Naive thymus-derived CD4-positive, alpha-beta T cell (primary cell): ENCODE measurements around the gene EQTN. TPM values are rescaled to one million over a fixed set of nuclear protein-coding genes. Genes with fewer than 3 reads are reported as not detected.

ENCODE experiments used
- ATAC-seq: fragments of 150-1000 bp; cut with Tn5 transposase; 2 replicates; pipeline ENCODE4 v1.10.0; 2021; ENCODE audit warnings: mild to moderate bottlenecking, moderate library complexity
- CTCF ChIA-PET: fragments of 350-600 bp; sonication (Branson Sonifier 250); formaldehyde crosslinking; loops from one replicate; lab custom pipeline; 2021; ENCODE audit warnings: antibody characterized with exemption; lab: Charles Lee
- POLR2A ChIA-PET: fragments of 350-600 bp; sonication (Branson Sonifier 250); formaldehyde crosslinking; loops from one replicate; lab custom pipeline; 2021; ENCODE audit warnings: antibody characterized with exemption, inconsistent platforms; lab: Charles Lee
- DNase-seq, 9 donors: peaks; one replicate each; pipeline versions ENCODE4 v3.0.0 to v3.0.0-alpha.2; 2020 to 2022; ENCODE audit warnings: mixed read lengths in 1 of 9
- H3K27ac ChIP-seq: one replicate; pipeline ENCODE4 v1.7.0; 2013; ENCODE audit warnings: mild to moderate bottlenecking, low read depth, low read length, moderate library complexity
- H3K27me3 ChIP-seq, 2 donors: one replicate each; pipeline ENCODE4 v1.7.0; 2013; ENCODE audit warnings: low read length in 2 of 2, mild to moderate bottlenecking in 2 of 2, moderate library complexity in 2 of 2; ENCODE audit not compliant: control insufficient read depth in 2 of 2, insufficient read depth in 2 of 2
- H3K36me3 ChIP-seq, 3 experiments: 1 replicate in 2 of 3; 2 replicates in 1 of 3; pipeline ENCODE4 v1.7.0; 2013; ENCODE audit warnings: low read length in 3 of 3, mild to moderate bottlenecking in 3 of 3, moderate library complexity in 1 of 3; ENCODE audit not compliant: insufficient read depth in 3 of 3, control insufficient read depth in 2 of 3
- H3K4me1 ChIP-seq, 2 donors: one replicate each; pipeline ENCODE4 v1.7.0; 2013; ENCODE audit warnings: low read length in 2 of 2, mild to moderate bottlenecking in 2 of 2, moderate library complexity in 1 of 2; ENCODE audit not compliant: control insufficient read depth in 2 of 2, insufficient read depth in 2 of 2
- H3K4me3 ChIP-seq: 2 replicates; pipeline ENCODE4 v1.7.0; 2013; ENCODE audit warnings: mild to moderate bottlenecking, low read length
- H3K9me3 ChIP-seq, 3 experiments: 1 replicate in 2 of 3; 2 replicates in 1 of 3; pipeline ENCODE4 v1.7.0; 2013; ENCODE audit warnings: low read length in 3 of 3; ENCODE audit not compliant: control insufficient read depth in 2 of 3
- H3K27ac Mint-ChIP-seq, 9 donors: one replicate each; pipeline ENCODE4 v1.8.0; 2020 to 2022; ENCODE audit warnings: mixed read lengths in 9 of 9, mild to moderate bottlenecking in 8 of 9, moderate library complexity in 5 of 9, inconsistent platforms in 2 of 9
- H3K27me3 Mint-ChIP-seq, 5 donors: one replicate each; pipeline ENCODE4 v1.8.0; 2021 to 2022; ENCODE audit warnings: mixed read lengths in 5 of 5, mild to moderate bottlenecking in 1 of 5
- H3K36me3 Mint-ChIP-seq, 5 donors: one replicate each; pipeline ENCODE4 v1.8.0; 2020 to 2022; ENCODE audit warnings: mixed read lengths in 5 of 5, mild to moderate bottlenecking in 3 of 5, inconsistent platforms in 1 of 5
- H3K4me1 Mint-ChIP-seq, 7 donors: one replicate each; pipeline ENCODE4 v1.8.0; 2020 to 2022; ENCODE audit warnings: mixed read lengths in 7 of 7, mild to moderate bottlenecking in 3 of 7, inconsistent platforms in 1 of 7
- H3K4me3 Mint-ChIP-seq, 10 donors: one replicate each; pipeline ENCODE4 v1.8.0; 2020 to 2022; ENCODE audit warnings: mild to moderate bottlenecking in 10 of 10, mixed read lengths in 10 of 10, moderate library complexity in 6 of 10, inconsistent platforms in 2 of 10
- H3K9me3 Mint-ChIP-seq, 11 donors: one replicate each; pipeline ENCODE4 v1.8.0; 2020 to 2022; ENCODE audit warnings: mixed read lengths in 11 of 11, mild to moderate bottlenecking in 4 of 11, inconsistent platforms in 1 of 11, moderate library complexity in 1 of 11
- intact Hi-C, 2 donors: fragments of 100-400 bp; cut with micrococcal nuclease; formaldehyde crosslinking; loops; one replicate each; pipeline ENCODE4 v1.15.1; 2023
- polyA plus RNA-seq, 2 donors: library from polyadenylated mRNA; unstranded; fragments of 300-500 nt; fragmentation: Illumina TruSeq; gene quantifications; one replicate each; pipeline ENCODE4 v1.2.3, GENCODE V29; 2021
- total RNA-seq, 6 experiments: library from RNA in 5 of 6; stranded (reverse) in 5 of 6; gene quantifications; 1 replicate in 5 of 6; 2 replicates in 1 of 6; pipeline ENCODE4 v1.2.3 and lab custom pipeline; 2021 to 2026

The EQTN gene
- total and polyA plus RNA-seq, 7 experiments from 2014 or later, result not detected

- no peak for ATAC-seq
- Mint-ChIP-seq H3K9me3 (no peaks in the 10 kb centered on the region), H3K4me1 (peaks cover 0 to 4% (median 0%) of the 10 kb centered on the region in 7 donors), H3K27ac (no peak overlapping the region), H3K36me3 (no peaks in the 10 kb centered on the region), H3K4me3 (no peak overlapping the region), H3K27me3 (peaks cover 0 to 11% (median 0%) of the 10 kb centered on the region in 5 donors)
- no peaks in the 10 kb centered on the region for H3K36me3 ChIP-seq
- no peaks in the 10 kb centered on the region for H3K9me3 ChIP-seq
- POLR2A ChIA-PET, result no interaction called here
- intact Hi-C loops, result no loop called here
- no peak for DNase-seq
- no peak overlapping the region for H3K4me3 ChIP-seq
- CTCF ChIA-PET, result no interaction called here
- H3K27ac ChIP-seq, result no peak overlapping the region
- H3K4me1 ChIP-seq, result no peaks in the 10 kb centered on the region
- no peaks in the 10 kb centered on the region for H3K27me3 ChIP-seq
Observed at GRCh38 chr9:27273186-27273585, 23.8 kb downstream of the EQTN start.

- Histone ChIP-seq H3K9me3 (no peaks in the 10 kb centered on the region), H3K4me3 (no peak overlapping the region), H3K27me3 (no peaks in the 10 kb centered on the region), H3K36me3 (no peaks in the 10 kb centered on the region), H3K27ac (no peak overlapping the region), H3K4me1 (no peaks in the 10 kb centered on the region)
- DNase-seq, result no peak
- ChIA-PET CTCF (interaction anchor here (0.5 kb wide), 1 partner anchor 13 kb away, joined by 3 read pairs; no protein-coding TSS in a partner anchor), POLR2A (no interaction called here)
- intact Hi-C loops, result no loop called here
- no peaks in the 10 kb centered on the region for H3K36me3 Mint-ChIP-seq
- H3K4me3 Mint-ChIP-seq, result no peak overlapping the region
- ATAC-seq, result no peak
- peaks cover 0 to 4% (median 0%) of the 10 kb centered on the region in 7 donors for H3K4me1 Mint-ChIP-seq
- H3K9me3 Mint-ChIP-seq, result no peaks in the 10 kb centered on the region
- peaks cover 0 to 8% (median 4%) of the 10 kb centered on the region in 5 donors for H3K27me3 Mint-ChIP-seq
- no peak overlapping the region for H3K27ac Mint-ChIP-seq
Observed at GRCh38 chr9:27272103-27272502, 24.8 kb downstream of the EQTN start.

- Histone ChIP-seq H3K27ac (no peak overlapping the region), H3K9me3 (no peaks in the 10 kb centered on the region), H3K4me3 (no peak overlapping the region), H3K36me3 (no peaks in the 10 kb centered on the region), H3K27me3 (no peaks in the 10 kb centered on the region), H3K4me1 (no peaks in the 10 kb centered on the region)
- Mint-ChIP-seq H3K4me3 (no peak overlapping the region), H3K9me3 (peaks cover 0 to 1% (median 0%) of the 10 kb centered on the region in 11 donors), H3K36me3 (no peaks in the 10 kb centered on the region), H3K27ac (no peak overlapping the region), H3K4me1 (no peaks in the 10 kb centered on the region), H3K27me3 (peaks cover 0 to 3% (median 0%) of the 10 kb centered on the region in 5 donors)
- no peak for DNase-seq
- no peak for ATAC-seq
- intact Hi-C loops, result no loop called here
- CTCF ChIA-PET, result interaction anchor here (0.6 kb wide), 1 partner anchor 535 kb away, joined by 3 read pairs; no protein-coding TSS in a partner anchor
- POLR2A ChIA-PET, result no interaction called here
Observed at GRCh38 chr9:27261517-27262211, 35.3 kb downstream of the EQTN start.

- ATAC-seq (no peak), DNase-seq (no peak)
- Mint-ChIP-seq H3K4me3 (no peak overlapping the region), H3K9me3 (peaks cover 0 to 2% (median 0%) of the 10 kb centered on the region in 11 donors), H3K36me3 (no peaks in the 10 kb centered on the region), H3K27ac (no peak overlapping the region), H3K27me3 (peaks cover 0 to 3% (median 0%) of the 10 kb centered on the region in 5 donors), H3K4me1 (no peaks in the 10 kb centered on the region)
- no peaks in the 10 kb centered on the region for H3K36me3 ChIP-seq
- intact Hi-C loops, result no loop called here
- CTCF ChIA-PET, result interaction anchor here (0.6 to 0.7 kb wide), 2 partner anchors 386 to 534 kb away, joined by 3 read pairs; no protein-coding TSS in a partner anchor
- H3K4me1 ChIP-seq, result no peaks in the 10 kb centered on the region
- no peak overlapping the region for H3K4me3 ChIP-seq
- H3K27ac ChIP-seq, result no peak overlapping the region
- POLR2A ChIA-PET, result no interaction called here
- H3K9me3 ChIP-seq, result no peaks in the 10 kb centered on the region
- no peaks in the 10 kb centered on the region for H3K27me3 ChIP-seq
Observed at GRCh38 chr9:27260789-27261516, 36.0 kb downstream of the EQTN start.

- DNase-seq (no peak), ATAC-seq (no peak)
- Mint-ChIP-seq H3K27me3 (no peaks in the 10 kb centered on the region), H3K9me3 (peaks cover 0 to 5% (median 0%) of the 10 kb centered on the region in 11 donors), H3K27ac (no peak overlapping the region), H3K36me3 (no peaks in the 10 kb centered on the region), H3K4me1 (no peaks in the 10 kb centered on the region), H3K4me3 (no peak overlapping the region)
- Histone ChIP-seq H3K4me1 (no peaks in the 10 kb centered on the region), H3K27ac (no peak overlapping the region), H3K27me3 (no peaks in the 10 kb centered on the region), H3K4me3 (no peak overlapping the region), H3K9me3 (no peaks in the 10 kb centered on the region), H3K36me3 (no peaks in the 10 kb centered on the region)
- ChIA-PET CTCF (no interaction called here), POLR2A (no interaction called here)
- intact Hi-C loops, result no loop called here
Observed at GRCh38 chr9:27258662-27259061, 38.3 kb downstream of the EQTN start.

- no peak overlapping the region for H3K4me3 ChIP-seq
- no peak overlapping the region for H3K4me3 Mint-ChIP-seq
- ATAC-seq (no peak), DNase-seq (no peak)
- peaks cover 0 to 6% (median 3%) of the 10 kb centered on the region in 11 donors for H3K9me3 Mint-ChIP-seq
- peaks cover 4 to 27% (median 21%) of the 10 kb centered on the region in 5 donors for H3K27me3 Mint-ChIP-seq
- H3K9me3 ChIP-seq, result no peaks in the 10 kb centered on the region
- H3K36me3 ChIP-seq, result no peaks in the 10 kb centered on the region
- H3K27me3 ChIP-seq, result no peaks in the 10 kb centered on the region
- no peak overlapping the region for H3K27ac Mint-ChIP-seq
- no peak overlapping the region for H3K27ac ChIP-seq
- intact Hi-C loops, result no loop called here
- POLR2A ChIA-PET, result no interaction called here
- no peaks in the 10 kb centered on the region for H3K36me3 Mint-ChIP-seq
- H3K4me1 ChIP-seq, result no peaks in the 10 kb centered on the region
- CTCF ChIA-PET, result no interaction called here
- no peaks in the 10 kb centered on the region for H3K4me1 Mint-ChIP-seq
Observed at GRCh38 chr9:27248702-27249101, 48.2 kb downstream of the EQTN start.
